ENCODE results near the gene ADAMTS15.

The ADAMTS15 gene

GRCh38 chr11:130464291-130464812, 15.9 kb downstream of the ADAMTS15 start:
- DNase-seq: no peak

GRCh38 chr11:130465263-130465662, 16.8 kb downstream of the ADAMTS15 start:
- DNase-seq: no peak

GRCh38 chr11:130467116-130467900, 18.9 kb downstream of the ADAMTS15 start:
- no peak for DNase-seq

- DNase-seq: no peak
These were observed 20.7 kb downstream of the ADAMTS15 start for GRCh38 chr11:130469181-130469580.

- DNase-seq: no peak
These were observed 22.6 kb downstream of the ADAMTS15 start for GRCh38 chr11:130470832-130471706.

GRCh38 chr11:130471731-130472433, 23.4 kb downstream of the ADAMTS15 start:
- DNase-seq: no peak

- DNase-seq: no peak
These were observed 24.1 kb downstream of the ADAMTS15 start for GRCh38 chr11:130472434-130472961.

GRCh38 chr11:130473056-130473794, 24.8 kb downstream of the ADAMTS15 start:
- no peak for DNase-seq

- no peak for DNase-seq
These were observed 25.4 kb downstream of the ADAMTS15 start for GRCh38 chr11:130473795-130474377.

GRCh38 chr11:130474637-130475400, 26.4 kb downstream of the ADAMTS15 start:
- no peak for DNase-seq

GRCh38 chr11:130475426-130476053, 27.1 kb downstream of the ADAMTS15 start:
- no peak for DNase-seq

- DNase-seq: no peak
These were observed 27.9 kb downstream of the ADAMTS15 start for GRCh38 chr11:130476200-130476921.

GRCh38 chr11:130476922-130477491, 28.6 kb downstream of the ADAMTS15 start:
- no peak for DNase-seq

- DNase-seq: no peak
These were observed 29.2 kb downstream of the ADAMTS15 start for GRCh38 chr11:130477586-130478203.

GRCh38 chr11:130478204-130478701, 29.8 kb downstream of the ADAMTS15 start:
- DNase-seq: no peak

GRCh38 chr11:130478881-130479280, 30.4 kb downstream of the ADAMTS15 start:
- DNase-seq: no peak

GRCh38 chr11:130480186-130480585, 31.7 kb downstream of the ADAMTS15 start:
- no peak for DNase-seq

- no peak for DNase-seq
These were observed 32.3 kb downstream of the ADAMTS15 start for GRCh38 chr11:130480711-130481140.

- no peak for DNase-seq
These were observed 34.7 kb downstream of the ADAMTS15 start for GRCh38 chr11:130483124-130483523.

Measured in hematopoietic multipotent progenitor cell treated with erythropoietin and hydrocortisone succinate and interleukin-3 and kit ligand, for 6 days (in vitro differentiated cells).